ENCODE results near the gene PXDN.

Gene PXDN

DNA sequence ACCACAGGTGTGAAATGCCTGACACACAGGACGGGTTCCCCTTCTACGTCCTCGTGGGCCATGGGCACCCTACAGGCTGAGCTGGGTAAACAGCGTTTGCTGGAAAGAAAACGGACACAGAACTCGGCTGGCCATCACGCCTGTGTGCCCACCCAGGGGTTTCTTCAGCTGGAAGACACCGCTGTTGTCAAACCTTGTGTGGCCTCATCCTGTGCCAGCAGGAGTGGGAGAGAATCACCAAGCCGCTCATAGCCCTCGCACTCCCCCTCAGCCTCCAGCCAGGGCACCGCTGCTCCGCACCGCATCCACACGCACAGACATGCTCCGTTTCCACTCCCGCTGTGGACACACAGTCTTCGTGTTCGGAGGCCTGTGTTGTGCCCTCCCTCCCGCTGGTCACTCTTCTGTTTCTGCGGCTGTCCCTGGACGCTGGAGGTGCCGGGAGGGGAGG, 161.4 kb downstream of the PXDN start:
- WGBS (ENCODE audit: insufficient coverage, insufficient read length), result no CpG with 5 or more reads among the region's 22 CpGs
- DNase-seq (ENCODE audit: low read depth, low spot score), result no peak

DNA sequence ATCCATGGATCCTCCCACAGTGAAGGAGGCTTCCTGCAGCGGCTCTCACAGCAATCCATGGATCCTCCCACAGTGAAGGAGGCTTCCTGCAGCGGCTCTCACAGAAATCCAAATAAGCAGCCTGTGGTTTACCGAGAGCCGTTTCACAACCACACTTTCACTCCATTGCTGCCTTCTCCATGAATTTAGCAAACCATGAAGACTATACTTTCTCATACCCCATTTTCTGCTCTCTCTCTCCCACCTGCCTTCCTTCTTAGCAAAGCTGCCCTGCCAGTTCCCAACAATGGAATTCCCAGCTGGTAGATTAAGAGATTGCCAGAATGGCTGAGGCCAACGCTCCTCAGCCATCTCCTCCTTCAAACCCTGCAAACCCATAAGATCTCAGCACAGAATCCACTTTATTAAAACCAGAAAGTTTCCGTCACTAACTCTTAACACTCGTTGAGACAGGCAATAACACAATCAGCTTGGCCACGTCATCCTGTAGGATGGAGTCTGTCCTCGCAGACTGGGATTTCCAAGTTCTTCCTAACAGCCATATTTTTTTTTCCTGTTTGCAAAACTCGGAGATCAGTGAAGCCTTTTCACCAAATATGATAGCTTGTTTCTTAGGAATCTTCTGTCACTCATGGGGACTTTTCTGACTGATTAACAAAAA, 162.2 kb downstream of the PXDN start:
- no peak overlapping the region for H3K27ac ChIP-seq (ENCODE audit: low read length)
- no peak overlapping the region for H3K4me3 ChIP-seq (ENCODE audit: low read length)
- no peaks in the 10 kb centered on the region for H3K27me3 ChIP-seq (ENCODE audit: control insufficient read depth, insufficient read depth, low read length)
- DNase-seq (ENCODE audit: low read depth, low spot score), result no peak
- H3K36me3 ChIP-seq (ENCODE audit: control insufficient read depth, insufficient read depth, low read length), result no peaks in the 10 kb centered on the region
- H3K9me3 ChIP-seq (ENCODE audit: control insufficient read depth, insufficient read depth, low read length), result no peaks in the 10 kb centered on the region
- 0 out of 2 replicates have a peak, but pooled peaks cover 2% of the 10 kb centered on the region for H3K4me1 ChIP-seq (ENCODE audit: control insufficient read depth, insufficient read depth, low read length)
- WGBS (ENCODE audit: insufficient coverage, insufficient read length), result no CpG with 5 or more reads among the region's 10 CpGs

More for the DNA sequence above, 161.4 kb downstream of the PXDN start:
- Histone ChIP-seq H3K4me1 (ENCODE audit: control insufficient read depth, insufficient read depth, low read length) (0 out of 2 replicates have a peak, but pooled peaks cover 2% of the 10 kb centered on the region), H3K27me3 (ENCODE audit: control insufficient read depth, insufficient read depth, low read length) (no peaks in the 10 kb centered on the region), H3K4me3 (ENCODE audit: low read length) (no peak overlapping the region), H3K27ac (ENCODE audit: low read length) (no peak overlapping the region), H3K36me3 (ENCODE audit: control insufficient read depth, insufficient read depth, low read length) (no peaks in the 10 kb centered on the region), H3K9me3 (ENCODE audit: control insufficient read depth, insufficient read depth, low read length) (no peaks in the 10 kb centered on the region)
